Psoas muscle (tissue), 8 donors: ENCODE data around the gene ZNF598. TPM values are rescaled to one million over a fixed set of nuclear protein-coding genes. Genes with fewer than 3 reads are reported as not detected.

Experiments used
- ATAC-seq, 4 donors: fragments of 200-7000 bp; cut with Tn5 transposase; one replicate each; pipeline ENCODE4 v1.9.1; 2020; ENCODE audit warnings: moderate library complexity in 3 of 4, mild to moderate bottlenecking in 2 of 4
- DNase-seq, 2 donors: peaks; one replicate each; pipeline ENCODE4 v3.0.0-alpha.2; 2020
- H3K27ac ChIP-seq: fragments of 200-600 bp; one replicate; pipeline ENCODE4 v1.8.0; 2022
- H3K27me3 ChIP-seq, 3 donors: fragments of 200-600 bp in 1 of 3; one replicate each; pipeline versions ENCODE4 v1.6.1 to v1.8.0; 2013 to 2022; ENCODE audit warnings: low read length in 2 of 3, mild to moderate bottlenecking in 2 of 3, moderate library complexity in 1 of 3; ENCODE audit not compliant: insufficient read depth in 3 of 3
- H3K36me3 ChIP-seq, 2 donors: fragments of 200-600 bp in 1 of 2; one replicate each; pipeline versions ENCODE4 v1.6.1 to v1.8.0; 2013 to 2022; ENCODE audit warnings: low read depth in 1 of 2, mild to moderate bottlenecking in 1 of 2, moderate library complexity in 1 of 2; ENCODE audit not compliant: insufficient read depth in 1 of 2
- H3K4me1 ChIP-seq: fragments of 200-600 bp; one replicate; pipeline ENCODE4 v1.8.0; 2022
- H3K4me3 ChIP-seq: fragments of 200-600 bp; one replicate; pipeline ENCODE4 v1.8.0; 2022; ENCODE audit warnings: mild to moderate bottlenecking
- H3K9me3 ChIP-seq: fragments of 200-600 bp; one replicate; pipeline ENCODE4 v1.8.0; 2022
- CTCF ChIP-seq: fragments of 200-600 bp; IDR thresholded peaks from one replicate; pipeline ENCODE4 v1.8.0; 2022; ENCODE audit warnings: antibody characterized with exemption
- WGBS, 3 donors: extraction: QIAGEN DNeasy Blood & Tissue Kit; methylation state at CpG; one replicate each; pipeline versions ENCODE4 v1.1.6 to v1.1.7; 2013; 5-methylcytosine and 5-hydroxymethylcytosine counted together
- intact Hi-C, 2 donors: fragments of 100-400 bp; cut with DNase I; formaldehyde crosslinking; loops; one replicate each; pipeline versions ENCODE4 v1.11.0 to v1.14.2; 2022
- polyA plus RNA-seq, 3 donors: library from polyadenylated mRNA; stranded (reverse); fragments of 200-250 nt; gene quantifications; one replicate each; pipeline ENCODE4 v1.2.3, GENCODE V29; 2013
- total RNA-seq, 4 donors: library from RNA; stranded (reverse); fragmentation: NEBNext Ultra II Directional in 2 of 4; extraction: Animal tissue kit (Norgen Biotek cat#: 25700) in 2 of 4; gene quantifications; one replicate each; pipeline versions ENCODE4 v1.2.1 to v1.2.4, GENCODE V29; 2021 to 2023
- donor health status: healthy with polysubstance abuse.
- donor health status: DM: no; HTN: no; CAD: no; lungs with moderate emphysema.
- donor health status: Bipolar disorder and iron deficiency.
- donor health status: healthy.
- donor health status: DM: yes; HTN: yes; CAD: no.
- donor health status: DM: no; HTN: no; CAD: no.
- donor health status: DM: no; HTN: no; CAD: no.
- donor health status: DM: yes; HTN: yes; CAD: no.

The ZNF598 gene
- total and polyA plus RNA-seq, 7 donors = 27.4 to 58.8 (median 46.0) TPM

GRCh38 chr16:1972490-1972877 is 37.1 kb downstream of the ZNF598 start:
- peak overlapping the region; percentile 98 for H3K27ac ChIP-seq
- H3K9me3 ChIP-seq = no peaks in the 10 kb centered on the region
- intact Hi-C loops = loop anchor here in 1 of 2 donors (1.0 kb wide), 1 partner anchor 14 kb away; no protein-coding TSS in a partner anchor
- H3K4me3 ChIP-seq = peak overlapping the region; percentile 100
- no peak for TF ChIP-seq CTCF
- DNase-seq = no peak
- H3K4me1 ChIP-seq = peaks cover 20% of the 10 kb centered on the region
- H3K36me3 ChIP-seq = peaks cover 3 to 35% of the 10 kb centered on the region in 2 donors
- 1 to 2% (median 1%) methylated on average over 16 to 22 of the region's 22 CpGs for WGBS, 3 donors
- no peaks in the 10 kb centered on the region for H3K27me3 ChIP-seq
- peak in 2 of 4 donors; percentile 2 to 8 for ATAC-seq

GRCh38 chr16:1971796-1972489 is 37.7 kb downstream of the ZNF598 start, which contains the start of gene TBL3:
Gene TBL3 (plus strand): TSS chr16:1972053. CDS start chr16:1972165, 112 bp downstream.
- Histone ChIP-seq H3K36me3 (peaks cover 3 to 30% of the 10 kb centered on the region in 2 donors), H3K9me3 (no peaks in the 10 kb centered on the region), H3K4me1 (peaks cover 20% of the 10 kb centered on the region), H3K27ac (peak within 1 kb of the TSS; percentile 98), H3K4me3 (peak within 1 kb of the TSS; percentile 100), H3K27me3 (no peaks in the 10 kb centered on the region)
- no peak for TF ChIP-seq CTCF
- intact Hi-C loops = loop anchor here in 1 of 2 donors (1.0 kb wide), 1 partner anchor 14 kb away; no protein-coding TSS in a partner anchor
- peak; percentile 94 to 97 (median 94) for ATAC-seq
- DNase-seq = peak; percentile 94 to 97
- 0% methylated on average over 55 to 78 of the region's 78 CpGs for WGBS, 3 donors

GRCh38 chr16:1968146-1968953 is 41.3 kb downstream of the ZNF598 start:
- Histone ChIP-seq H3K9me3 (no peaks in the 10 kb centered on the region), H3K4me1 (peaks cover 31% of the 10 kb centered on the region), H3K4me3 (no peak overlapping the region), H3K27me3 (no peaks in the 10 kb centered on the region), H3K36me3 (peaks cover 0 to 7% of the 10 kb centered on the region in 2 donors), H3K27ac (no peak overlapping the region)
- no peak for DNase-seq
- ATAC-seq = no peak
- WGBS, 3 donors = 84 to 89% (median 87%) methylated on average over 41 of the region's 41 CpGs
- intact Hi-C loops = no loop called here
- TF ChIP-seq CTCF = no peak

GRCh38 chr16:1966460-1966859 is 43.2 kb downstream of the ZNF598 start, which contains the start of gene RNF151:
Gene RNF151 (plus strand): TSS chr16:1966856. CDS start chr16:1966882, 26 bp downstream.
- H3K36me3 ChIP-seq = peaks cover 0 to 25% of the 10 kb centered on the region in 2 donors
- DNase-seq (no peak), ATAC-seq (no peak)
- 94 to 98% (median 95%) methylated on average over 6 of the region's 6 CpGs for WGBS, 3 donors
- no peaks in the 10 kb centered on the region for H3K9me3 ChIP-seq
- peak within 1 kb of the TSS; percentile 91 for H3K27ac ChIP-seq
- no peaks in the 10 kb centered on the region for H3K27me3 ChIP-seq
- intact Hi-C loops = no loop called here
- peak within 1 kb of the TSS; percentile 78 for H3K4me3 ChIP-seq
- peaks cover 23% of the 10 kb centered on the region for H3K4me1 ChIP-seq
- TF ChIP-seq CTCF = no peak
